ENCODE measurements around the gene PIEZO2.
"Not testable (repeated sequence)": the region's sequence is repeated elsewhere in the genome, so short reads cannot be mapped to it uniquely, and the experiment has no call there.

Gene PIEZO2

DNA sequence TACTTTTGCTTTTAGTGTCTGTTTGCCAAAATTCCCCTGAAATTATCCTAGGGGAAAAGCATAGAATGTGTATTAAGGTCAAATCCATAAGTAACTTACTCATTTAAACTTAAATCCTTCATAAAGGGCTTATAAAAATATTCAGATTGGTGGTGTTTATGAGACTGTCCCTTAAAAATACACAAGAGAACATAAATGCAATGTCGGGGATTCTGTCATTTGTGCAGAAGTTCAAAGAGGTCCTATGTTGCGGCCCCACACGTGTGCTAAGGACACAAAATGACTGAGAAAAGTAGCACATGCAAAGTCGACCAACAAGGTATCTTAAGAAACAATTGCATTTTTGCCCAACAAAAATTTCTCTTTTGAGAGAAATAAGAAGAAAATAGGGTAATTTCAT, 225.1 kb downstream of the PIEZO2 start:
- Histone ChIP-seq H3F3A (ENCODE audit: insufficient read depth, low read length) (no peaks in the 10 kb centered on the region), H3K79me2 (ENCODE audit: insufficient read depth, low read length) (no peaks in the 10 kb centered on the region), H3K4me2 (ENCODE audit: low read length) (peak overlapping the region; percentile 27), H3K9me3 (ENCODE audit: low read length) (no peaks in the 10 kb centered on the region), H3K9ac (ENCODE audit: low read length) (peak overlapping the region; percentile 55), H3K4me3 (ENCODE audit: low read depth, low read length, poor library complexity, severe bottlenecking) (no peak overlapping the region), H3K27ac (ENCODE audit: low read depth, low read length, poor library complexity, severe bottlenecking) (peak overlapping the region; percentile 93), H3K9me2 (ENCODE audit: low read depth, low read length) (no peaks in the 10 kb centered on the region), H2AFZ (ENCODE audit: low read length) (no peak overlapping the region), H3K4me1 (ENCODE audit: insufficient read depth, low read length, severe bottlenecking) (peaks cover 99% of the 10 kb centered on the region), H4K20me1 (ENCODE audit: insufficient read depth, low read length) (no peaks in the 10 kb centered on the region), H3K27me3 (ENCODE audit: insufficient read depth, low read length) (no peaks in the 10 kb centered on the region), H3K36me3 (ENCODE audit: insufficient read depth, low read length) (no peaks in the 10 kb centered on the region)
- no peak for TF ChIP-seq EZH2 (IDR thresholded peaks at IDR 0.05; ENCODE audit: borderline replicate concordance, low read length)
- TF ChIP-seq, protein P1, sequence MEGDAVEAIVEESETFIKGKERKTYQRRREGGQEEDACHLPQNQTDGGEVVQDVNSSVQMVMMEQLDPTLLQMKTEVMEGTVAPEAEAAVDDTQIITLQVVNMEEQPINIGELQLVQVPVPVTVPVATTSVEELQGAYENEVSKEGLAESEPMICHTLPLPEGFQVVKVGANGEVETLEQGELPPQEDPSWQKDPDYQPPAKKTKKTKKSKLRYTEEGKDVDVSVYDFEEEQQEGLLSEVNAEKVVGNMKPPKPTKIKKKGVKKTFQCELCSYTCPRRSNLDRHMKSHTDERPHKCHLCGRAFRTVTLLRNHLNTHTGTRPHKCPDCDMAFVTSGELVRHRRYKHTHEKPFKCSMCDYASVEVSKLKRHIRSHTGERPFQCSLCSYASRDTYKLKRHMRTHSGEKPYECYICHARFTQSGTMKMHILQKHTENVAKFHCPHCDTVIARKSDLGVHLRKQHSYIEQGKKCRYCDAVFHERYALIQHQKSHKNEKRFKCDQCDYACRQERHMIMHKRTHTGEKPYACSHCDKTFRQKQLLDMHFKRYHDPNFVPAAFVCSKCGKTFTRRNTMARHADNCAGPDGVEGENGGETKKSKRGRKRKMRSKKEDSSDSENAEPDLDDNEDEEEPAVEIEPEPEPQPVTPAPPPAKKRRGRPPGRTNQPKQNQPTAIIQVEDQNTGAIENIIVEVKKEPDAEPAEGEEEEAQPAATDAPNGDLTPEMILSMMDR (IDR thresholded peaks at IDR 0.05; ENCODE audit: low read length) = no peak

DNA sequence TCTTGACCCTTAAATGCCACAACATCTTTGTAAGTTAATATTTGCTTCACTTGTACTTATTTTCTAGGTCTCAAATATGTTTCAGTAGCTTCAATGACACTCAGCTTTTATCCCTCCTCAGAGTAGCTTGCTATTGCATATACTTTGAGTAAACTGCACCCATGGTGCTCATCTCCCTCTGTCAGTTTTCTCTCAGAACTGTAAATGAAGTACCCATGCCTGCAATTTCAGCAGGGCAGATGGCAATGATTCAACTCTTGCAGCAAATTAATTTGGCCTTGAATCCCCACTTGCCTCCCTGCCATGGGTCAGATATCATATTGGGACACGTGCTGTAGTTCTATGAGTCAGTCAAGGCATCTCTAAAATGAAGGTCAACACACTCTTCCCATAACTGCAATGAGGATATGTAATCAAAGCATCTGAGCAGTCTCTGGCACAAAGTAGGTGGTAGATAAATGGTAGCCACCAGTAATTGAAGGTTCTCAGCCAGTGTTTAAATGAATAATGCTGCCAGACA, 225.8 kb downstream of the PIEZO2 start:
- Histone ChIP-seq H3K36me3 (ENCODE audit: insufficient read depth, low read length) (no peaks in the 10 kb centered on the region), H3K4me2 (ENCODE audit: low read length) (peak overlapping the region; percentile 27), H3K79me2 (ENCODE audit: insufficient read depth, low read length) (no peaks in the 10 kb centered on the region), H3K9ac (ENCODE audit: low read length) (peak overlapping the region; percentile 55), H3K9me2 (ENCODE audit: low read depth, low read length) (no peaks in the 10 kb centered on the region), H3K9me3 (ENCODE audit: low read length) (no peaks in the 10 kb centered on the region), H3K27ac (ENCODE audit: low read depth, low read length, poor library complexity, severe bottlenecking) (peak overlapping the region; percentile 93), H3K4me1 (ENCODE audit: insufficient read depth, low read length, severe bottlenecking) (peaks cover 93% of the 10 kb centered on the region), H3K27me3 (ENCODE audit: insufficient read depth, low read length) (no peaks in the 10 kb centered on the region), H2AFZ (ENCODE audit: low read length) (no peak overlapping the region), H3F3A (ENCODE audit: insufficient read depth, low read length) (no peaks in the 10 kb centered on the region), H3K4me3 (ENCODE audit: low read depth, low read length, poor library complexity, severe bottlenecking) (no peak overlapping the region), H4K20me1 (ENCODE audit: insufficient read depth, low read length) (no peaks in the 10 kb centered on the region)
- no peak for TF ChIP-seq EZH2 (IDR thresholded peaks at IDR 0.05; ENCODE audit: borderline replicate concordance, low read length)
- TF ChIP-seq, protein P1 (IDR thresholded peaks at IDR 0.05; ENCODE audit: low read length) = no peak

DNA sequence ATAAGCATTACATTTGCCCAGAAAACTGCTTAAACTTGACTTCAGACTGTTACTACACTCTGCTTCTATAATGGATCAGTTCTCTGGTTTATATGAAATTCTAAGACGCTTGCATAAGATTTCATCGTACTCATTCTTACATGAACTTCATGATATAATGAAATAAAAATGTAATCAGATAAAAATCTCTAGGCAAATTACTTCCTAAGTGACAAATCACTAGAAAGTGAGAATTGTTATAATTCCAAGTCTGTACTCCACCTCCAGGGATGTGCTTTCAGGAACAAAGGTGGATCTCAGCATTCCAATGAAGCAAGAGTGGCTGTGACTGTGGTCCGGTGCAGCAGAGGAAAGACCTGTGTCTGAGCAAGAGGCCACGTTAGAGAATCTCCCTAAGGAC, 226.2 kb downstream of the PIEZO2 start:
- peak overlapping the region; percentile 93 for H3K27ac ChIP-seq (ENCODE audit: low read depth, low read length, poor library complexity, severe bottlenecking)
- H3K79me2 ChIP-seq (ENCODE audit: insufficient read depth, low read length) = no peaks in the 10 kb centered on the region
- H3K4me3 ChIP-seq (ENCODE audit: low read depth, low read length, poor library complexity, severe bottlenecking) = no peak overlapping the region
- TF ChIP-seq, protein P1 (IDR thresholded peaks at IDR 0.05; ENCODE audit: low read length) = no peak
- TF ChIP-seq EZH2 (IDR thresholded peaks at IDR 0.05; ENCODE audit: borderline replicate concordance, low read length) = no peak
- no peaks in the 10 kb centered on the region for H3K27me3 ChIP-seq (ENCODE audit: insufficient read depth, low read length)
- no peak overlapping the region for H3K4me2 ChIP-seq (ENCODE audit: low read length)
- H2AFZ ChIP-seq (ENCODE audit: low read length) = no peak overlapping the region
- H3F3A ChIP-seq (ENCODE audit: insufficient read depth, low read length) = no peaks in the 10 kb centered on the region
- no peaks in the 10 kb centered on the region for H3K9me3 ChIP-seq (ENCODE audit: low read length)
- no peaks in the 10 kb centered on the region for H4K20me1 ChIP-seq (ENCODE audit: insufficient read depth, low read length)
- no peaks in the 10 kb centered on the region for H3K36me3 ChIP-seq (ENCODE audit: insufficient read depth, low read length)
- no peaks in the 10 kb centered on the region for H3K9me2 ChIP-seq (ENCODE audit: low read depth, low read length)
- peak overlapping the region; percentile 55 for H3K9ac ChIP-seq (ENCODE audit: low read length)
- peaks cover 88% of the 10 kb centered on the region for H3K4me1 ChIP-seq (ENCODE audit: insufficient read depth, low read length, severe bottlenecking)

DNA sequence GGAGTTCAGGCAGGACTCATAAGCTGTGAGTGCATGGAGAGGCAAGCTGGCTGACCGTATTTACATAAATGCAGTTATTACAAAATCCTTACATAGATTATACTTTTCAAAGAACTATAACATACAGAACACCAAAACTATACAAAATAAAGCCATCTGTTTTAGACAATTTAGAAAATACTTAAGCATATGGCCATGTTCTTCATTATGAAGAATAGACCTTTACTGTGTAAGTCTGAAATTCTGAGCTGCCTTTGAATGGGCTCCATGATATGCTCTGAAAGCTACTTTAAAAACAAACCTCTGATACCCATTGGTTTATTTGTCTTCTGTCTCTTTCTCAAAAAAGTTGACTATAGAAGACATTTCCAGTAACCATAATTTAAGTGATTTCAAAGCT, 226.7 kb downstream of the PIEZO2 start:
- Histone ChIP-seq H3K9ac (ENCODE audit: low read length) (peak overlapping the region; percentile 55; the same call in 1 of the 2 replicates), H3K27ac (ENCODE audit: low read depth, low read length, poor library complexity, severe bottlenecking) (peak overlapping the region; percentile 93), H3K4me1 (ENCODE audit: insufficient read depth, low read length, severe bottlenecking) (peaks cover 88% of the 10 kb centered on the region), H3K4me2 (ENCODE audit: low read length) (peak overlapping the region; percentile 18; the same call in 1 of the 2 replicates)
- not testable (repeated sequence) for H4K20me1 ChIP-seq (ENCODE audit: insufficient read depth, low read length); H3K4me3 ChIP-seq (ENCODE audit: low read depth, low read length, poor library complexity, severe bottlenecking); H3K27me3 ChIP-seq (ENCODE audit: insufficient read depth, low read length); H2AFZ ChIP-seq (ENCODE audit: low read length); H3K9me3 ChIP-seq (ENCODE audit: low read length); H3F3A ChIP-seq (ENCODE audit: insufficient read depth, low read length); H3K79me2 ChIP-seq (ENCODE audit: insufficient read depth, low read length); H3K9me2 ChIP-seq (ENCODE audit: low read depth, low read length); H3K36me3 ChIP-seq (ENCODE audit: insufficient read depth, low read length)

DNA sequence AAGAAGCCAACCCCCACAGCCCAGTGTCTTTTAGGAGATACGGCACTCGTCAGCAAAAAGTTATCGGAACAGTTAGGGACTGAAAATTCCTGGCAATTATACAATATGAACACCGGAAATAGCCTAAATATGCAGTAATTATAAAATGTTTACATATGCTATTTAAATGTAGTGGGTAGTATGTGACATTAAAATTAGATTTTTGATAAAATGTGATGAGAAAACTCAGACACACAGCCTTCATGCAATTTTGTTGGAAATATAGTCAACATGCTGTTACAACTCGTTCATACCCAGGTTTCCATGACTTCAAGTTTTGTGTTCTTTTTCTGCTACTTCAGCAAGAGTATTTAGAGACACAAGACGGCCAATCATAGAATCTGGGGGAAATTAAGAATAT, 229.1 kb downstream of the PIEZO2 start:
- not testable (repeated sequence) for H3K79me2 ChIP-seq (ENCODE audit: insufficient read depth, low read length); H2AFZ ChIP-seq (ENCODE audit: low read length); H3K36me3 ChIP-seq (ENCODE audit: insufficient read depth, low read length); H3K4me3 ChIP-seq (ENCODE audit: low read depth, low read length, poor library complexity, severe bottlenecking); H3K9ac ChIP-seq (ENCODE audit: low read length); H3K4me2 ChIP-seq (ENCODE audit: low read length); H3F3A ChIP-seq (ENCODE audit: insufficient read depth, low read length); H3K27me3 ChIP-seq (ENCODE audit: insufficient read depth, low read length); H3K9me2 ChIP-seq (ENCODE audit: low read depth, low read length); H3K9me3 ChIP-seq (ENCODE audit: low read length); H4K20me1 ChIP-seq (ENCODE audit: insufficient read depth, low read length)
- Histone ChIP-seq H3K27ac (ENCODE audit: low read depth, low read length, poor library complexity, severe bottlenecking) (peak overlapping the region; percentile 93), H3K4me1 (ENCODE audit: insufficient read depth, low read length, severe bottlenecking) (peaks cover 78% of the 10 kb centered on the region)

All from OCI-LY1 (cell line).